ENCODE data around the gene GNG14.
"Not testable (repeated sequence)": the region's sequence is repeated elsewhere in the genome, so short reads cannot be mapped to it uniquely, and the experiment has no call there.

GNG14 gene

GRCh38 chr19:12665671-12666264, 22.0 kb upstream of the GNG14 start:
- peak overlapping the region; percentile 78 for H3K4me3 ChIP-seq (ENCODE audit: low read length)
- DNase-seq (ENCODE audit: low read depth, low spot score) = no peak

GRCh38 chr19:12666265-12667048, 21.3 kb upstream of the GNG14 start, which contains the start of the genes MAN2B1 and WDR83:
Gene MAN2B1, minus strand, starts transcription at chr19:12666742. Its CDS starts 41 bp downstream, at chr19:12666701.
Gene WDR83, plus strand, starts transcription at chr19:12666807. Its CDS starts 2,984 bp downstream, at chr19:12669791.
- DNase-seq (ENCODE audit: low read depth, low spot score) = peak; percentile 46
- H3K4me3 ChIP-seq (ENCODE audit: low read length) = peak within 1 kb of the TSS; percentile 78

GRCh38 chr19:12667731-12668302, 20.0 kb upstream of the GNG14 start:
- DNase-seq (ENCODE audit: low read depth, low spot score) = no peak
- no peak overlapping the region for H3K4me3 ChIP-seq (ENCODE audit: low read length)

GRCh38 chr19:12668346-12668745, 19.5 kb upstream of the GNG14 start:
- peak overlapping the region; percentile 93 for H3K4me3 ChIP-seq (ENCODE audit: low read length)
- no peak for DNase-seq (ENCODE audit: low read depth, low spot score)

- H3K4me3 ChIP-seq (ENCODE audit: low read length) = peak overlapping the region; percentile 93
- DNase-seq (ENCODE audit: low read depth, low spot score) = no peak
These were observed 18.9 kb upstream of the GNG14 start for GRCh38 chr19:12668932-12669269.

- H3K4me3 ChIP-seq (ENCODE audit: low read length) = peak overlapping the region; percentile 93
- peak; percentile 74 for DNase-seq (ENCODE audit: low read depth, low spot score)
These were observed 18.3 kb upstream of the GNG14 start for GRCh38 chr19:12669270-12670158.

- peak overlapping the region; percentile 93 for H3K4me3 ChIP-seq (ENCODE audit: low read length)
- DNase-seq (ENCODE audit: low read depth, low spot score) = no peak
These were observed 17.5 kb upstream of the GNG14 start for GRCh38 chr19:12670159-12670928.

- DNase-seq (ENCODE audit: low read depth, low spot score) = no peak
These were observed 15.1 kb upstream of the GNG14 start for GRCh38 chr19:12672744-12673143.

GRCh38 chr19:12675399-12675798, 12.4 kb upstream of the GNG14 start:
- no peak for DNase-seq (ENCODE audit: low read depth, low spot score)
- no peak overlapping the region for H3K4me3 ChIP-seq (ENCODE audit: low read length)

More at GRCh38 chr19:12672744-12673143, 15.1 kb upstream of the GNG14 start:
- no peak overlapping the region for H3K4me3 ChIP-seq (ENCODE audit: low read length)

GRCh38 chr19:12675940-12676339, 11.9 kb upstream of the GNG14 start:
- no peak for DNase-seq (ENCODE audit: low read depth, low spot score)
- no peak overlapping the region for H3K4me3 ChIP-seq (ENCODE audit: low read length)

GRCh38 chr19:12676384-12676792, 11.4 kb upstream of the GNG14 start:
- no peak overlapping the region for H3K4me3 ChIP-seq (ENCODE audit: low read length)
- peak; percentile 76 for DNase-seq (ENCODE audit: low read depth, low spot score)

- H3K4me3 ChIP-seq (ENCODE audit: low read length) = no peak overlapping the region
- DNase-seq (ENCODE audit: low read depth, low spot score) = no peak
These were observed 10.9 kb upstream of the GNG14 start for GRCh38 chr19:12676928-12677327.

GRCh38 chr19:12678039-12678438, 9.8 kb upstream of the GNG14 start:
- DNase-seq (ENCODE audit: low read depth, low spot score); H3K4me3 ChIP-seq (ENCODE audit: low read length): not testable (repeated sequence)

- no peak for DNase-seq (ENCODE audit: low read depth, low spot score)
- no peak overlapping the region for H3K4me3 ChIP-seq (ENCODE audit: low read length)
These were observed 7.8 kb upstream of the GNG14 start for GRCh38 chr19:12680034-12680433.

GRCh38 chr19:12681074-12681987, 6.5 kb upstream of the GNG14 start, which contains the start of gene DHPS:
Gene DHPS, minus strand, starts transcription at chr19:12681880. Its CDS starts 114 bp downstream, at chr19:12681766.
- DNase-seq (ENCODE audit: low read depth, low spot score) = peak; percentile 99
- peak within 1 kb of the TSS; percentile 95 for H3K4me3 ChIP-seq (ENCODE audit: low read length)

- H3K4me3 ChIP-seq (ENCODE audit: low read length) = no peak overlapping the region
- DNase-seq (ENCODE audit: low read depth, low spot score) = no peak
These were observed 2.0 kb upstream of the GNG14 start for GRCh38 chr19:12685831-12686230.

- no peak for DNase-seq (ENCODE audit: low read depth, low spot score)
- no peak overlapping the region for H3K4me3 ChIP-seq (ENCODE audit: low read length)
These were observed 1.2 kb downstream of the GNG14 start for GRCh38 chr19:12689012-12689411.

Data from Jurkat, Clone E6-1 (cell line).